Skeletal muscle tissue (tissue), 4 donors: ENCODE results near the gene TELO2. TPM values are rescaled to one million over a fixed set of nuclear protein-coding genes. Genes with fewer than 3 reads are reported as not detected.

ENCODE experiments used
- H3K27ac ChIP-seq: one replicate; pipeline ENCODE4 v1.7.0; 2013; ENCODE audit warnings: mild to moderate bottlenecking, low read depth, low read length, inconsistent platforms
- H3K27me3 ChIP-seq, 3 donors: one replicate each; pipeline ENCODE4 v1.7.0; 2013; ENCODE audit warnings: low read length in 3 of 3; ENCODE audit not compliant: control insufficient read depth in 3 of 3, insufficient read depth in 3 of 3
- H3K36me3 ChIP-seq, 3 donors: one replicate each; pipeline ENCODE4 v1.7.0; 2013; ENCODE audit warnings: low read length in 3 of 3; ENCODE audit not compliant: control insufficient read depth in 3 of 3, insufficient read depth in 3 of 3
- H3K4me1 ChIP-seq, 3 donors: one replicate each; pipeline ENCODE4 v1.7.0; 2013; ENCODE audit warnings: low read length in 3 of 3, mild to moderate bottlenecking in 3 of 3; ENCODE audit not compliant: control insufficient read depth in 3 of 3, insufficient read depth in 3 of 3
- H3K4me3 ChIP-seq, 3 donors: one replicate each; pipeline ENCODE4 v1.7.0; 2013; ENCODE audit warnings: low read length in 3 of 3
- H3K9ac ChIP-seq, 3 donors: one replicate each; pipeline ENCODE4 v1.7.0; 2013; ENCODE audit warnings: low read length in 3 of 3, mild to moderate bottlenecking in 3 of 3, moderate library complexity in 2 of 3, low read depth in 1 of 3
- H3K9me3 ChIP-seq, 3 donors: one replicate each; pipeline ENCODE4 v1.7.0; 2013; ENCODE audit warnings: low read length in 3 of 3; ENCODE audit not compliant: control insufficient read depth in 3 of 3
- total RNA-seq: library from RNA; depleted of rRNA; stranded (reverse); fragments of >200 nt; gene quantifications from one replicate; pipeline ENCODE4 v1.2.3, GENCODE V29; 2014
- donor health status: Osteomylitis.

Gene TELO2
- total RNA-seq, 1 donor from 2014 or later, result 11.0 TPM

DNA sequence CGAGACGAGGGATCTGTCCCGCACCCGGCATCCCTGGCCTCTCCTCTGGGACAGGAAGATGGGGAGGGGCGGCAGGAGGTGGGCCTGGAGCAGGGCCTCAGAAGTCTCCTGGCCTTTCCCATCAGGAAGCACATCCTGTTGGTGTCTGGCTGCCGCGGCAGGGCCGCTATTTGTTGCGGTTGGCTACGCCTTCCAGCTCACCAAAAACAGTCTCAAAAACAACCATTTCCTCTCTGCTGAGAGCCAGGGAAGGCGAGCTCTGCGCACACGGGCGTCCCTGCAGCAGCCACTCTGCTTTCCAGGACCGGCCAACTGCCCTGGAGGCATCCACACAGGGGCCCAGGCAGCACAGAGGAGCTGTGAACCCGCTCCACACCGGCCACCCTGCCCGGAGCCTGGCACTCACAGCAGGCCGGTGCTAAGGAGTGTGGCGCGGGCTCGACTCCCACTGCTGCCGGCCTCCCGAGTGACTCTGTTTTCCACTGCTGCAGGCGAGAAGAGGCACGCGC lies 40.3 kb downstream of the TELO2 start, which contains the start of gene TMEM204:
TMEM204 (plus strand) TSS at position 224 of the 509 bp plus-strand sequence. CDS start 610 bp downstream, outside the sequence.
- Histone ChIP-seq H3K36me3 (peaks cover 7 to 21% (median 10%) of the 10 kb centered on the region in 3 donors), H3K9me3 (no peaks in the 10 kb centered on the region), H3K27me3 (no peaks in the 10 kb centered on the region), H3K4me3 (peak within 1 kb of the TSS; percentile 66 to 76 (median 75)), H3K27ac (peak within 1 kb of the TSS; percentile 87), H3K9ac (peak within 1 kb of the TSS; percentile 53 to 81 (median 74)), H3K4me1 (peaks cover 46 to 60% (median 52%) of the 10 kb centered on the region in 3 donors)

GRCh38 chr16:1534021-1535020 lies 41.2 kb downstream of the TELO2 start:
- Histone ChIP-seq H3K36me3 (peaks cover 7 to 27% (median 13%) of the 10 kb centered on the region in 3 donors), H3K4me3 (peak overlapping the region; percentile 66 to 76 (median 75)), H3K27ac (peak overlapping the region; percentile 87), H3K27me3 (no peaks in the 10 kb centered on the region), H3K9ac (peak overlapping the region; percentile 53 to 81 (median 74)), H3K9me3 (no peaks in the 10 kb centered on the region), H3K4me1 (peaks cover 45 to 61% (median 60%) of the 10 kb centered on the region in 3 donors)

DNA sequence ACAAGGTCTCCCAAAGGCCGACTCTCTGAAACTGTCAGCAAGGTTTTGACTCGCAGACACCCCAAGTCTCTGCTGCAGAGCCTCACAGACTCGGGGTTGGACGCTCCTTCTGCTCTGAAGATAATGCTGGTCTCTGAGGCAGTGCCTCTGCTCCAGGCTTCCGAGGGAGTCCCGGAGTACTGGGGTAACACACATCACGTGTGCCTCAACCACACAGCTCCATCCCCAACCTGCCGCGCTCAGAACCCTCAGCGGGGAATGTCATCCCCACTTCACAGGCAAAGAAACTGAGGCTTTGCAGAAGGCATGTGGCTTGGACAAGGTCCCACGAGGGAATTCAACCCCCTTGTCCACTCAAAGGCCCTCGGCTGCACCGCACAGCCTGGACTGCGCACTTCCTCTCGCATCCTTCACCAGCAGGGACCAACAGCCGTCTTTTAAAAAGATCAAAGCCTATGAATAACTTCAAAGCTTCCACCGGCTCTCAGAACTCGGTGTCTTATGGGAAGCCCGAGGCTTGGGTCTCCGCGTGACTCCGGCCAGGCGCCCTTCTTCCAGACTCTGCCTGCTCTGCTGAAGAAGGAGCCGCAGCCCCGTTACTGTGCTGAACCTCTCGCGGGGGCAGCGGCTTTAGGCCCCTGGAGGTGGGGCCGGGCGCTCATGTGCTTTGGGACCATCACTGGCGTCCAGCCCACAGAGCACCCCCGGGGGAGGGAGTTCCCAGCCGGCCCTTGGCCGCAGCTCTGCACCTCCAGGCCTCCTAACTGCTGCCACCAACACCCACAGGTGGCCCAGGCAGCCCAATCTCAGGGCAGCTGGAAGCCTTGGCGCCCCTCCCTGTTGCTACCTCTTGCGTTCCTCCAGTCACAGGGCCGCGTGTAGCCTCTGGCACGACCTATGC lies 42.5 kb downstream of the TELO2 start:
- Histone ChIP-seq H3K9me3 (no peaks in the 10 kb centered on the region), H3K4me3 (peak overlapping the region; percentile 66 to 76 (median 75)), H3K27me3 (no peaks in the 10 kb centered on the region), H3K4me1 (peaks cover 45 to 68% (median 63%) of the 10 kb centered on the region in 3 donors), H3K9ac (peak overlapping the region in 2 of 3 donors; percentile 20 to 81), H3K27ac (no peak overlapping the region), H3K36me3 (peaks cover 11 to 32% (median 17%) of the 10 kb centered on the region in 3 donors)

- peaks cover 41 to 62% (median 61%) of the 10 kb centered on the region in 3 donors for H3K4me1 ChIP-seq
- H3K27ac ChIP-seq, result no peak overlapping the region
- H3K9ac ChIP-seq, result peak overlapping the region in 1 of 3 donors; percentile 81
- peak overlapping the region; percentile 48 to 61 (median 56) for H3K4me3 ChIP-seq
- peaks cover 14 to 35% (median 17%) of the 10 kb centered on the region in 3 donors for H3K36me3 ChIP-seq
- H3K27me3 ChIP-seq, result no peaks in the 10 kb centered on the region
- H3K9me3 ChIP-seq, result no peaks in the 10 kb centered on the region
Measured at GRCh38 chr16:1536601-1537000, 43.4 kb downstream of the TELO2 start.

GRCh38 chr16:1537138-1537577 lies 44.0 kb downstream of the TELO2 start:
- peaks cover 38 to 62% (median 60%) of the 10 kb centered on the region in 3 donors for H3K4me1 ChIP-seq
- no peak overlapping the region for H3K27ac ChIP-seq
- H3K27me3 ChIP-seq, result no peaks in the 10 kb centered on the region
- H3K36me3 ChIP-seq, result peaks cover 14 to 41% (median 17%) of the 10 kb centered on the region in 3 donors
- peak overlapping the region in 2 of 3 donors; percentile 56 to 61 for H3K4me3 ChIP-seq
- H3K9me3 ChIP-seq, result no peaks in the 10 kb centered on the region
- peak overlapping the region in 2 of 3 donors; percentile 6 to 81 for H3K9ac ChIP-seq

GRCh38 chr16:1537763-1538289 lies 44.7 kb downstream of the TELO2 start:
- H3K36me3 ChIP-seq, result peaks cover 21 to 46% (median 22%) of the 10 kb centered on the region in 3 donors
- peak overlapping the region in 1 of 3 donors; percentile 6 for H3K9ac ChIP-seq
- H3K9me3 ChIP-seq, result no peaks in the 10 kb centered on the region
- peaks cover 38 to 62% (median 60%) of the 10 kb centered on the region in 3 donors for H3K4me1 ChIP-seq
- no peak overlapping the region for H3K27ac ChIP-seq
- no peaks in the 10 kb centered on the region for H3K27me3 ChIP-seq
- H3K4me3 ChIP-seq, result peak overlapping the region in 1 of 3 donors; percentile 52

DNA sequence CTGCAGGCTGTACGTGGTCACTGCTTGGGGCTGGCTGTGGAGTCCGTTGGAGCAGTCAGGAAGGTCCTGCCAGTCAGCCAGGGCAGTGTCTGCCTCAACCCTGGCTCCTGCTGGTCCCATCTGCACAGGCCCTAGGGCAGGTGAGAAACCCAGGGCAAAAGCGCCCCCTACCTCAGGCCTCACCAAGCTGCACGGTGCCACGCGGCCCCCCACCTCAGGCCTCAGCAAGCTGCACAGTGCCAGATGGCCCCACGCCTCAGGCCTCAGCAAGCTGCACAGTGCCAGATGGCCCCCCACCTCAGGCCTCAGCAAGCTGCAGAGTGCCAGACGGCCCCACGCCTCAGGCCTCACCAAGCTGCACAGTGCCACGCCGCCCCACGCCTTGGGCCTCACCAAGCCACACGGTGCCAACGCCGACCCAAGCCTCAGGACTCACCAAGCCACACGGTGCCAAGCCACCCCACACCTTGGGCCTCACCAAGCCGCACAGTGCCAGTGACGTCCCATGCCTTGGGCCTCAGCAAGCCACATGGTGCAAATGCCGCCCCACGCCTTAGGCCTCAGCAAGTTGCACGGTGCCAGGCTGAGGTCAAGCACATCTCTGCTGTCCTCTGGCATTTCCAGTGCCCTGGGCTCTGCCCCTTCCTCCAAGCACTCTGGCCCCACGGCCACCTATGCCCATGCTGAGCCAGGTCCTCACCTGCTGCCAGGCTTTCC lies 45.8 kb downstream of the TELO2 start:
- H3K27me3 ChIP-seq, result no peaks in the 10 kb centered on the region
- H3K4me3 ChIP-seq, result no peak overlapping the region
- no peaks in the 10 kb centered on the region for H3K9me3 ChIP-seq
- peaks cover 39 to 64% (median 63%) of the 10 kb centered on the region in 3 donors for H3K4me1 ChIP-seq
- no peak overlapping the region for H3K27ac ChIP-seq
- H3K36me3 ChIP-seq, result peaks cover 21 to 46% (median 22%) of the 10 kb centered on the region in 3 donors
- peak overlapping the region in 1 of 3 donors; percentile 40 for H3K9ac ChIP-seq

GRCh38 chr16:1539720-1540555 lies 46.8 kb downstream of the TELO2 start:
- Histone ChIP-seq H3K27me3 (no peaks in the 10 kb centered on the region), H3K27ac (no peak overlapping the region), H3K9ac (no peak overlapping the region), H3K36me3 (peaks cover 21 to 46% (median 22%) of the 10 kb centered on the region in 3 donors), H3K4me1 (peaks cover 38 to 66% (median 66%) of the 10 kb centered on the region in 3 donors), H3K4me3 (no peak overlapping the region), H3K9me3 (no peaks in the 10 kb centered on the region)
